GM18951 (cell line): Measurements from ENCODE around the gene DNAH10.
"Not testable (repeated sequence)": the region's sequence is repeated elsewhere in the genome, so short reads cannot be mapped to it uniquely, and the experiment has no call there.

Source experiments
- POLR2A ChIP-seq: IDR thresholded peaks from 4 replicates; pipeline ENCODE4 v1.6.1; 2011; ENCODE audit warnings: mild to moderate bottlenecking; ENCODE audit not compliant: insufficient read length, insufficient read depth; ENCODE audit errors: extremely low read depth
- in situ Hi-C: fragments of 300-500 bp; cut with MboI; formaldehyde crosslinking; loops from one replicate; pipeline ENCODE4 v1.12.0; 2022; ENCODE audit warnings: low sequenced_read_pairs, mixed read lengths, inconsistent platforms; ENCODE audit not compliant: unreplicated experiment

DNAH10 gene

DNA sequence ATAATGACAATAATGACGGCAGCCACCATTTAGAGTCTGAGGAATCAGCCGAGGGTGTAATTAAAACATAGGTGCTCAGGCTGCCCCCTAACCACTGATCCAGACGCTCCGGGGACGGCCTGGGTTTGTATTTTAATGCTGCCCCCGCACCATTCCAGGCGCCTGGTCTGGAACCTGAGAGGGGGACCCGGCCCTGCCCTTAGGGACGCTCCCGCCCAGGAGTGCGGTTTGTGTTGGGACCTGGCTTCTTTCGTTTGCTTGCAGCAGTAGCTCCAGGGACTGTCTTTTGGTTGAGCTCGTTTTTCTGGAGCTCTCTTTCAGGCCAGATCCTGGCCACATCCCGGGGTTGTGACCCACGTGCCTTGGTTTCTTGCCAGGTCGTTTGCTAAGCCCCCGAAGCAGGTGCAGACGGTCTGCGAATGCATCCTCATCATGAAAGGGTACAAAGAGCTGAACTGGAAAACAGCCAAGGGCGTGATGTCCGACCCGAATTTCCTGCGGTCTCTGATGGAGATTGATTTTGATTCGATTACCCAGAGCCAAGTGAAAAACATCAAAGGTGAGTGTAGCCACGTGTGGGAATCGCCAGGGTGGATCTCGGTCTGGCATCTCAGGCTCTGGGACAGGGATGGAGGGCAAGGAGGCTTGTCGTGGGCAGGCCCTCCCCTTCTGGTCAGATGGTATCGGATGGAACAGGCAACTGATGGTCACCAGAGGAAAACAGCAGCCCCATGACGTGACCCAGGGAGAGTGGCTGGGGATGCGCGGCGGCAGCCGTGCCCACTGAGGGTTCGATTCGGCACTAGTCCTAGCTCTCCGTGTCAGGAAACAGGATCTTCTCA, 147.0 kb downstream of the DNAH10 start:
- no peak for TF ChIP-seq POLR2A
- in situ Hi-C loops: no loop called here

DNA sequence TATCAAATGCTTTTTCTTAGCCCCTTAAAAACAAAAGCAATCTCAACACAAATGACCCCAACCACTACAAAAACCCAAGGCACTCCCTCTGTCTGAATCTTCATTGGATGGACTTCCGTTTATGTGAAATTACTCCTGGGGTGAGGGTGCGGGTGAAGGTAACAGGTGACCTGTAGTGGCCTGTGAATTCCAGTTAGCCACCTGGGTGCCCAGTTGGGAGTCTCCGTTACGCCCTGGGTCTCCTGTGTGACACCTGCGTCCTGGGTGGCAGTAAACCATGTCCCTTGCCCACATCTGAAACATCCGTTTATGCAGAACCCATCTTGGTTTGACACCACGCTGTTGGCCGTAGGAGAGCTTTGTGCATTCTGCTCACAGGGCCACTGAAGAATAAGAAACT, 148.0 kb downstream of the DNAH10 start:
- in situ Hi-C loops: no loop called here
- TF ChIP-seq POLR2A: no peak

DNA sequence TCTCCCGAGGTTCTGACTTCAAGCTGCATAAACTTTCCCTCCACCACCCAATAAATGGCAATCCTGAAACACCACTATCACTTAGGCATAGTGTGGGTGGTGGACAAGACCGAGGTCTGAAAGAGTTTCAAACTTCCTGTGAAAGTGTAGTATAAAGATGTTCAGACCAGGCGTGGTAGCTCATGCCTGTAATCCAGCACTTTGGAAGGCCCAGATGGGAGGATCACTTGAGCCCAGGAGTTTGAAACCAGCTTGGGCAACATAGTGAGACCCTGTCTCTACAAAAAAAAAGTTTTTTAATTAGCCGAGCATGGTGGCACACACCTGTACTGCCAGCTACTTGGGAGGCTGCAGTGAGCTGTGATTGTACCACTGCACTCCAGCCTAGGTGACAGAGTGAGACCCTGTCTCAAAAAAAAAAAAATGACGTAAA, 148.7 kb downstream of the DNAH10 start:
- in situ Hi-C loops: no loop called here
- TF ChIP-seq POLR2A: no peak

DNA sequence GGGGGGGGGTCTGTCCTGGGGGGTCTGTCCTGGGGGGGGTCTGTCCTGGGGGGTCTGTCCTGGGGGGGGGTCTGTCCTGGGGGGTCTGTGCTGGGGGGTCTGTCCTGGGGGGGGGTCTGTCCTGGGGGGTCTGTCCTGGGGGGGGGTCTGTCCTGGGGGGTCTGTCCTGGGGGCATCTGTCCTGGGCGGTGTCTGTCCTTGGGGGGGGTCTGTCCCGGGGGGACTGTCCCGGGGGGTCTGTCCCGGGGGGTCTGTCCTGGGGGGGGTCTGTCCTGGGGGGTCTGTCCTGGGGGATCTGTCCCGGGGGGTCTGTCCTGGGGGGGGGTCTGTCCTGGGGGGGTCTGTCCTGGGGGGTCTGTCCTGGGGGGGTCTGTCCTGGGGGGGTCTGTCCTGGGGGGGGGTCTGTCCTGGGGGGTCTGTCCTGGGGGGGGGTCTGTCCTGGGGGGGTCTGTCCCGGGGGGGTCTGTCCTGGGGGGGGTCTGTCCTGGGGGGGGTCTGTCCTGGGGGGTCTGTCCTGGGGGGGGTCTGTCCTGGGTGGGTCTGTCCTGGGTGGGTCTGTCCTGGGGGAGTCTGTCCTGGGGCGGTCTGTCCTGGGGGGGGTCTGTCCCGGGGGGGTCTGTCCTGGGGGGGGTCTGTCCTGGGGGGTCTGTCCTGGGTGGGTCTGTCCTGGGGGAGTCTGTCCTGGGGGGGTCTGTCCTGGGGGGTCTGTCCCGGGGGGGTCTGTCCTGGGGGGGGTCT, 149.7 kb downstream of the DNAH10 start:
- in situ Hi-C loops: not testable (repeated sequence)

DNA sequence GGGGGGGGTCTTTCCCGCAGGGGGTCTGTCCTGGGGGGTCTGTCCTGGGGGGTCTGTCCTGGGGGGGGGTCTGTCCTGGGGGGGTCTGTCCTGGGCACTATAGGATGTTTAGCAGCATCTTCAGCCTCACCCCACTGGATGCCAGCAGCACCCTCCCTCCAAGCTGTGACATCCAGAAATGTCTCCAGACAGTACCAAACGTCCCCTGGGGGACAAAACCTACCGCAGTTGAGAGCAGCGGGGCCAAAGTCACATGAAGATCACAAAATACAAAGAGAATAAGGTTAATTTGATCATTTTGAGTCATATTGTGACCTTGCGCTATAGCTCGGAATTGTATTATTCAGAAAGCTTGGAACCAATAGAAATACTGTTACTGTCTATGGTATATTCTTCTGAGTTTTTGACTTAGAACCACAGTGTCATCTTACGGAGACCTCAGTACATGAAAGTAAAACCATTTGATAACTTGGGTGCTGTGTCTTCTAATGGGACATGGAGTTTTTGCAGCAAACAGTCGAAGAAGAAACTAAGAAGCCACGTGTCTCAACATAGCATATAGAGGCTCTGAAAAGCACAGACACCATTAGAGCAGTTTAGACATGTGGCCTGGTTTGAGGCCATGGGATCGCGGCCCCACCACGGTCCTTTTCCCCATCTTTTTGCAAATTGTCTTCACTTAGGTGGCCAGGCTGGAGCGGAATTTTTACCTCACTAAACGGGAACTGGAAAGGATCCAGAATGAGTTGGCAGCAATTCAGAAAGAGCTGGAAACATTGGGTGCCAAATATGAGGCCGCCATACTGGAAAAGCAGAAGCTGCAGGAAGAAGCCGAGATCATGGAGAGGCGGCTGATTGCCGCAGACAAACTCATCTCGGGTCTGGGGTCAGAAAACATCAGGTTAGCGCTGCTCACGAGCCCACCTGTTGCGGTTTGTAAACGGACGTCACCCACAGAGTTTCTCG, 150.6 kb downstream of the DNAH10 start:
- in situ Hi-C loops: no loop called here
- TF ChIP-seq POLR2A: no peak

DNA sequence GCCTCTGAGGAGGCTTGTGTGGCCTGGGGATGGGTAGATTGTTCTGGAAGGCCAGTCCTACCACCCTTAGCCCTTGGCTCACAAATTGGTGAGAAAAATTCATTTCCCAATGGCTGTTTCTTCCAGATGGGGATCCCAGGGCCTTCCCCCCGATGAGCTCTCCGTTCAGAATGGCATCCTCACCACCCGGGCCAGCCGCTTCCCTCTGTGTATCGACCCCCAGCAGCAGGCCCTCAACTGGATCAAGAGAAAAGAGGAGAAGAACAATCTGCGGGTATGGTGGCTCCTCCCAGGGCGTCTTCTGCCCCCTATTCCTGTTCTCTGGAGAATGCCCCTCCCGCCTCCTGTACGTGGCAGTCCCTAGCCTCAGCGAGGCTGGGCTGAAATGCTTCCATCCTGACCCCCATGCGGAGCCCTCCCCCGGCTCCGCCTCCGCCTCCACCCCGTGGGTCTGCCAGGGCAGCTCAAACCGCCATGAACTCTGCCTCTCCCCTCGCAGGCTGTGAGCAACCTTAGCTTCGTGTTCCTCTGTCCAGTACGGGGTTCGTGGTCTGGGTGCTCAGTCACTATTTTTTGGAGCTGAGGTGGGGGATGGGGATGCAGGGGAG, 152.7 kb downstream of the DNAH10 start:
- in situ Hi-C loops: no loop called here
- no peak for TF ChIP-seq POLR2A

DNA sequence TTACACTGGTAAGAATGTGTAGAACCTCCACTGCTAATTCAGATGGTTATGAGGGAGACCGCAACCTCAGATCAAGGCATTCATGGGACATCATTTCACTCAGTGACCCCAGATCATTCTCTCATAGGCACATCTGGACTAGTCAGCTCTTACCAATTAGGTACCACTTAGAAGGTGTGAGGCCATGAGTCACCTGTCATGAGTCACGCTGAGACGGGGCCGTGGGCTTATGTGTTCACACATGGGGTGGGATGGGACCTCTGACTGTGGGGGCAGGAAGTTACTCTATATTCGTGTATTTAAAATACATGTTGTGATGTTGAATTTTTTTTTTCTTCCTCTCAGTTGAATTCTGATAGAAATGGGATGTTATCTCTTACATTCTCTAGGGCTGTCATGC, 154.6 kb downstream of the DNAH10 start:
- no peak for TF ChIP-seq POLR2A
- in situ Hi-C loops: no loop called here

DNA sequence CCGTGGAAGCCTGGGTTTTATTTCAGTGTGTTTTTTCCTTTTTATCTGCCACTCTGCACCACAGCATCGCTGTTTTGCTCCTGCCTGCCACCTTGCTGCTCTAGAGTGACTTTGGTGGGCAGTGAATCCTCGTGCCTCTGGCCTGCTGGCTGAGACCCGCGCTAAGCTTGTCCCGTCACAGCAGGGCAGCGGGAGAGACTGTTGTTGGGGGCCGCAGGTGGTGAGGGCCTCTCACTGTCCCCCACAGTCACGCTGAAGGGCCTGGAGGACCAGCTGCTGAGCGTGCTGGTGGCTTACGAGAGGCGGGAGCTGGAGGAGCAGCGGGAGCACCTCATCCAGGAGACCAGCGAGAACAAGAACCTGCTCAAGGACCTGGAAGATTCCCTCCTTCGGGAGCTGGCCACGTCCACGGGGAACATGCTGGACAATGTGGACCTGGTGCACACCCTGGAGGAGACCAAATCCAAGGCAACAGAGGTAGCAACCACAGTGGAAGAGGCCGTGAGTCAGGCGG, 155.3 kb downstream of the DNAH10 start:
- TF ChIP-seq POLR2A: no peak
- in situ Hi-C loops: no loop called here

DNA sequence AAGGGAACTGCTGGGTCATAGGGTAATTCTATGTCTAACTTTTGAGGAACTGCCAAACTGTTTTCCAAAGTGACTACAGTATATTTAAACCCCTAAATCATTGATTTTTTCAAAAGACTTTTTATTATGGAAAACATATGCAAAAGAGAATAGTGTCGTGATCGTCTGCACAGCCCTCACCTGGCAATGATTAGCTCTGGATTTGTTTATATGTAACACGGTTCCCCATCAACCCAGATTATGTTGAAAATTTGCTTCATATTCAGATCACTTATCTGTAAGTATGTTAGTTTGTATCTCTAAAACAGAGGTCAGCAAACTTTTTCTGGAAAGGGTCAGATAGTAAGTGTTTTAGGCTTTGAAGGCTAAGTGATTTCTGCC, 157.9 kb downstream of the DNAH10 start:
- in situ Hi-C loops: no loop called here

DNA sequence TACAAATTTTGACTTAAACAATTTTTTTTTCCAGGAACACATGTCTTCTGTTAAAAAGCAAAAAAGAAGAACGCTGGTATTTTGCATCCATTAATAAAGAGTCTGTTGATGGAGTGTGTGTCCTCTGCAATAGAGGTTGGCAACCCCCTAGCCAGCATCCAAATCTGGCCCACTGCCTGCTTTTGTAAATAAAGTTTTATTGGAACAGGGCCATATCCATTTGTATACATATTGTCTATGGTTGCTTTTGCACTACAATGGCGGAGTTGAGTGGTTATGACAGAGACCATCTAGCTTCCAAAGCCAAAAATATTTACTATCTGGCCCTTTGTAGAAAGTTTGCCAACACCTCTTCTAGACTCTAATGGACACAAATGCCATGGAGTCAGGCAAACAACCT, 160.9 kb downstream of the DNAH10 start:
- in situ Hi-C loops: no loop called here
- TF ChIP-seq POLR2A: no peak

More for the DNA sequence above, 157.9 kb downstream of the DNAH10 start:
- no peak for TF ChIP-seq POLR2A

DNA sequence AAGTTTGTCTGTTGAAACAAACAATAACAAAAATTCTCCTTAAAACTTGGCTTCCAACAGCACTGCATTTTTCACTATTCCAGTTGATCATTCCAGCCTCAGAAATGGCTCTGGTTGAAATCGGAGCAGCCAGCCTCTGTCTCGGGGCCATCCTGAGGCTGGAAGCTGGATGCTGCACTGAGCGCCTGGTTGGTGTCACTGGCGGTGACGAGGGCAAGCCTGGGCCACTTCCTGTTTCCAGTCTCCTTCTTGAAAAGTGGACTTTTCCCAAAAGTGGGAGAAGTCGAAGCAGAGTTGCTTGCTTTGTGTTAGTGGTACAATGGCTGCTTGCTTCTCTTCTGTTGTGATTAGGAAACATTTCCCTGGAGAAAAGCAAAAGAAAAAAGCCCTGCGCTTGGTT, 161.8 kb downstream of the DNAH10 start:
- in situ Hi-C loops: no loop called here

DNA sequence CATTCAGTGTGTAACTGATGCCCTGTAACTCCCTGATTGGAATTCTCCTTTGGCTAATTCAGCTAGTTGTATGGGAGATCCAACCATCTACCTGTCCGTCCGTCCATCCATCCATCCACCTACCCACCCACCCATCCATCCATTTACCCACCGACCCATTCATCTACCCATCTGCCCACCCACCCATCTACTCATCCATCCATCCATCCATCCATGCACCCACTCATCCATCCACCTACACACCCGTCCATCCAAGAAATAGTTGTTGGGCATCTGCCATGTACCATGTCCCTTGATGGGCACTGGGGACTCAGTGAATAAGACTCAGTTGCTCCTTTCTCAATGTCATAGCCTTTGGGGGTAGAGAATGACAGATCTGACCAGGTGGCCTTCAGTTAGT, 162.4 kb downstream of the DNAH10 start:
- in situ Hi-C loops: no loop called here
- no peak for TF ChIP-seq POLR2A

More for the DNA sequence above, 161.8 kb downstream of the DNAH10 start:
- no peak for TF ChIP-seq POLR2A
